SK-N-SH (cell line): ENCODE data around the gene IQUB. TPM values are rescaled to one million over a fixed set of nuclear protein-coding genes. Genes with fewer than 3 reads are reported as not detected.
"Not testable (repeated sequence)": the region's sequence is repeated elsewhere in the genome, so short reads cannot be mapped to it uniquely, and the experiment has no call there.

Source experiments
- CTCF ChIA-PET: fragments of 300-600, 350-600 bp; formaldehyde crosslinking; extraction: SDS; loops from one replicate; lab custom pipeline; 2021; lab: Yijun Ruan, JAX
- POLR2A ChIA-PET: fragments of 350-600 bp; sonication (Branson Sonifier 250); formaldehyde crosslinking; extraction: SDS; loops from one replicate; lab custom pipeline; 2020; ENCODE audit warnings: antibody characterized with exemption, inconsistent platforms; lab: Yijun Ruan, JAX
- DNase-seq: peaks from one replicate; pipeline ENCODE4 v3.0.0; 2012
- H2AFZ ChIP-seq: fragments of 200-600 bp; sonication (generic); 2 replicates; pipeline ENCODE4 v1.8.1; 2016; ENCODE audit warnings: antibody characterized with exemption, mild to moderate bottlenecking, low read depth
- H3F3A ChIP-seq: fragments of 200-600 bp; sonication (generic); replicated peaks from 2 replicates; pipeline ENCODE3; 2016; ENCODE audit warnings: antibody characterized with exemption, mild to moderate bottlenecking; ENCODE audit not compliant: insufficient read depth
- H3K27ac ChIP-seq, 2 experiments: fragments of 200-500 bp in 1 of 2; fragments of 200-600 bp in 1 of 2; sonication (Bioruptor generic) in 1 of 2; sonication (generic), shearing (Covaris generic) in 1 of 2; 2 replicates each; pipeline versions ENCODE4 v1.5.1 to v1.6.1; 2014 to 2016; ENCODE audit warnings: low read depth in 2 of 2, inconsistent platforms in 1 of 2, low read length in 1 of 2, mild to moderate bottlenecking in 1 of 2, mixed read lengths in 1 of 2
- H3K27me3 ChIP-seq: fragments of 200-600 bp; sonication (generic), shearing (Covaris generic); 2 replicates; pipeline ENCODE4 v1.6.1; 2016; ENCODE audit warnings: mixed run types; ENCODE audit not compliant: insufficient read depth
- H3K36me3 ChIP-seq, 2 experiments: fragments of 200-500 bp in 1 of 2; fragments of 200-600 bp in 1 of 2; sonication (Bioruptor generic) in 1 of 2; sonication (generic) in 1 of 2; replicated peaks in 1 of 2; 2 replicates each; pipeline versions ENCODE3 to v1.5.1; 2014 to 2016; ENCODE audit warnings: low read length in 1 of 2, mild to moderate bottlenecking in 1 of 2; ENCODE audit not compliant: insufficient read depth in 2 of 2, control insufficient read depth in 1 of 2
- H3K4me1 ChIP-seq, 2 experiments: fragments of 200-500 bp in 1 of 2; fragments of 200-600 bp in 1 of 2; sonication (Bioruptor generic) in 1 of 2; sonication (generic), shearing (Covaris generic) in 1 of 2; 2 replicates each; pipeline versions ENCODE4 v1.5.1 to v1.6.1; 2014 to 2016; ENCODE audit warnings: low read depth in 1 of 2, low read length in 1 of 2, mixed run types in 1 of 2; ENCODE audit not compliant: insufficient read depth in 2 of 2, control insufficient read depth in 1 of 2
- H3K4me2 ChIP-seq: fragments of 200-600 bp; sonication (generic), shearing (Covaris generic); 2 replicates; pipeline ENCODE4 v1.6.1; 2017; ENCODE audit warnings: mixed run types
- H3K4me3 ChIP-seq, 2 experiments: fragments of 200-500 bp in 1 of 2; fragments of 200-600 bp in 1 of 2; sonication (Bioruptor generic) in 1 of 2; sonication (generic), shearing (Covaris generic) in 1 of 2; 2 replicates each; pipeline versions ENCODE4 v1.5.1 to v1.8.1; 2014 to 2016; ENCODE audit warnings: low read depth in 2 of 2, inconsistent platforms in 1 of 2, low read length in 1 of 2, mild to moderate bottlenecking in 1 of 2, mixed read lengths in 1 of 2, moderate library complexity in 1 of 2
- H3K79me2 ChIP-seq: fragments of 200-600 bp; sonication (generic); 2 replicates; pipeline ENCODE4 v1.8.1; 2017; ENCODE audit warnings: mild to moderate bottlenecking; ENCODE audit not compliant: insufficient read depth
- H3K9ac ChIP-seq: fragments of 200-600 bp; sonication (generic); 2 replicates; pipeline ENCODE4 v1.6.1; 2017; ENCODE audit warnings: mixed run types
- H3K9me2 ChIP-seq: fragments of 200-600 bp; sonication (generic); 2 replicates; pipeline ENCODE4 v1.6.1; 2017; ENCODE audit warnings: mixed run types
- H3K9me3 ChIP-seq: fragments of 200-600 bp; sonication (generic); 2 replicates; pipeline ENCODE4 v1.6.1; 2017; ENCODE audit warnings: mixed run types, mild to moderate bottlenecking, moderate library complexity
- H4K20me1 ChIP-seq: fragments of 200-600 bp; sonication (generic); 2 replicates; pipeline ENCODE4 v1.6.1; 2017; ENCODE audit warnings: mild to moderate bottlenecking, mixed run types; ENCODE audit not compliant: insufficient read depth
- EP300 ChIP-seq, 2 experiments: IDR thresholded peaks; 2 replicates each; pipeline versions ENCODE4 v1.4.0 to v1.6.1; 2012; ENCODE audit warnings: borderline replicate concordance in 1 of 2, low read depth in 1 of 2, low read length in 1 of 2
- FOSL2 ChIP-seq: IDR thresholded peaks from 2 replicates; pipeline ENCODE4 v1.4.0; 2012; ENCODE audit warnings: low read depth, mild to moderate bottlenecking, moderate library complexity, borderline replicate concordance
- GABPA ChIP-seq: IDR thresholded peaks from 2 replicates; pipeline ENCODE4 v1.4.0; 2012; ENCODE audit warnings: low read depth, mild to moderate bottlenecking
- JUND ChIP-seq: IDR thresholded peaks from 2 replicates; pipeline ENCODE4 v1.4.0; 2012
- MAX ChIP-seq: IDR thresholded peaks from 2 replicates; pipeline ENCODE4 v1.4.0; 2012; ENCODE audit warnings: low read depth
- MEF2A ChIP-seq: IDR thresholded peaks from 2 replicates; pipeline ENCODE4 v1.4.0; 2012; ENCODE audit warnings: low read depth, borderline replicate concordance
- MXI1 ChIP-seq: IDR thresholded peaks from 2 replicates; pipeline ENCODE4 v1.6.1; 2012; ENCODE audit warnings: mild to moderate bottlenecking, low read depth, low read length, improper control_type of control experiment
- NFIC ChIP-seq: IDR thresholded peaks from 2 replicates; pipeline ENCODE4 v1.4.0; 2012; ENCODE audit warnings: borderline replicate concordance
- NRF1 ChIP-seq: IDR thresholded peaks from 2 replicates; pipeline ENCODE4 v1.6.1; 2012; ENCODE audit warnings: low read depth, mild to moderate bottlenecking, low read length
- PBX3 ChIP-seq: IDR thresholded peaks from 2 replicates; pipeline ENCODE4; 2012
- POLR2AphosphoS5 ChIP-seq: IDR thresholded peaks from 2 replicates; pipeline ENCODE4 v1.6.1; 2012; ENCODE audit warnings: low read depth, low read length
- RAD21 ChIP-seq: IDR thresholded peaks from 2 replicates; pipeline ENCODE4 v1.6.1; 2012; ENCODE audit warnings: mild to moderate bottlenecking, low read length
- RCOR1 ChIP-seq: fragments of 150-350 bp; IDR thresholded peaks from 2 replicates; pipeline ENCODE4 v1.6.1; 2017; ENCODE audit warnings: antibody characterized with exemption, low read length
- RXRA ChIP-seq: IDR thresholded peaks from 2 replicates; pipeline ENCODE4 v1.4.0; 2012; ENCODE audit warnings: low read depth, mild to moderate bottlenecking, borderline replicate concordance
- SIN3A ChIP-seq: IDR thresholded peaks from 2 replicates; pipeline ENCODE4 v1.6.1; 2012; ENCODE audit warnings: low read depth, mild to moderate bottlenecking, low read length, moderate library complexity, borderline replicate concordance
- SMC3 ChIP-seq: IDR thresholded peaks from 2 replicates; pipeline ENCODE4 v1.6.1; 2012; ENCODE audit warnings: low read depth, low read length, improper control_type of control experiment
- TCF12 ChIP-seq: IDR thresholded peaks from 2 replicates; pipeline ENCODE4 v1.4.0; 2012
- WGBS: methylation state at CpG from one replicate; pipeline ENCODE4 v1.1.6; 2017; ENCODE audit warnings: low lambda C conversion rate; 5-methylcytosine and 5-hydroxymethylcytosine counted together
- polyA plus RNA-seq, 3 experiments: library from polyadenylated mRNA; depleted of rRNA; stranded (reverse); fragments of >200 nt; gene quantifications; 2 replicates each; pipeline ENCODE4 v1.2.3, GENCODE V29; 2012
- TF ChIP-seq, protein P1 (sequence below): IDR thresholded peaks from 2 replicates; pipeline ENCODE4 v1.4.0; 2012; ENCODE audit warnings: low read depth, borderline replicate concordance
- TF ChIP-seq, protein P2 (sequence below): IDR thresholded peaks from 2 replicates; pipeline ENCODE4 v1.4.0; 2012; ENCODE audit warnings: low read depth, borderline replicate concordance

Gene IQUB
- polyA plus RNA-seq, 1 of the 3 experiments (the other 2 are of a cell fraction): 0.10 TPM

GRCh38 chr7:123528265-123528664, 6.1 kb downstream of the IQUB start:
- Histone ChIP-seq H4K20me1 (no peaks in the 10 kb centered on the region), H3K9me3 (no peaks in the 10 kb centered on the region), H3K79me2 (no peaks in the 10 kb centered on the region), H3K27me3 (no peaks in the 10 kb centered on the region), H3K4me2 (peak overlapping the region; percentile 19; the same call in 1 of the 2 replicates), H3K9ac (no peak overlapping the region; the same call in 1 of the 2 replicates), H3K4me3 (peak overlapping the region; percentile 43 to 58), H3K4me1 (peaks cover 0 to 2% of the 10 kb centered on the region in 2 experiments; a peak in 2 of 4 replicates), H3K27ac (no peak overlapping the region), H3F3A (peaks cover 2% of the 10 kb centered on the region), H3K9me2 (no peaks in the 10 kb centered on the region), H2AFZ (peak overlapping the region; percentile 23; the same call in 1 of the 2 replicates), H3K36me3 (no peaks in the 10 kb centered on the region)
- DNase-seq: peak; percentile 24
- POLR2A ChIA-PET: no interaction called here
- CTCF ChIA-PET: interaction anchor here (0.7 to 2.1 kb wide), 6 partner anchors 9 to 220 kb away, joined by 3 to 19 read pairs (median 4); no protein-coding TSS in a partner anchor
- TF ChIP-seq, protein P1, sequence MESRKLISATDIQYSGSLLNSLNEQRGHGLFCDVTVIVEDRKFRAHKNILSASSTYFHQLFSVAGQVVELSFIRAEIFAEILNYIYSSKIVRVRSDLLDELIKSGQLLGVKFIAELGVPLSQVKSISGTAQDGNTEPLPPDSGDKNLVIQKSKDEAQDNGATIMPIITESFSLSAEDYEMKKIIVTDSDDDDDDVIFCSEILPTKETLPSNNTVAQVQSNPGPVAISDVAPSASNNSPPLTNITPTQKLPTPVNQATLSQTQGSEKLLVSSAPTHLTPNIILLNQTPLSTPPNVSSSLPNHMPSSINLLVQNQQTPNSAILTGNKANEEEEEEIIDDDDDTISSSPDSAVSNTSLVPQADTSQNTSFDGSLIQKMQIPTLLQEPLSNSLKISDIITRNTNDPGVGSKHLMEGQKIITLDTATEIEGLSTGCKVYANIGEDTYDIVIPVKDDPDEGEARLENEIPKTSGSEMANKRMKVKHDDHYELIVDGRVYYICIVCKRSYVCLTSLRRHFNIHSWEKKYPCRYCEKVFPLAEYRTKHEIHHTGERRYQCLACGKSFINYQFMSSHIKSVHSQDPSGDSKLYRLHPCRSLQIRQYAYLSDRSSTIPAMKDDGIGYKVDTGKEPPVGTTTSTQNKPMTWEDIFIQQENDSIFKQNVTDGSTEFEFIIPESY: no peak
- TF ChIP-seq MAX (no peak), EP300 (IDR thresholded peaks at IDR 0.05; ENCODE audit: borderline replicate concordance in 1 of 2, low read depth in 1 of 2, low read length in 1 of 2) (no peak), RXRA (no peak), SMC3 (no peak), FOSL2 (no peak), RAD21 (no peak), SIN3A (no peak), MXI1 (no peak), PBX3 (no peak), RCOR1 (no peak), NRF1 (no peak), NFIC (no peak), TCF12 (no peak), JUND (no peak), GABPA (no peak), MEF2A (no peak), POLR2AphosphoS5 (no peak)
- TF ChIP-seq, protein P2, sequence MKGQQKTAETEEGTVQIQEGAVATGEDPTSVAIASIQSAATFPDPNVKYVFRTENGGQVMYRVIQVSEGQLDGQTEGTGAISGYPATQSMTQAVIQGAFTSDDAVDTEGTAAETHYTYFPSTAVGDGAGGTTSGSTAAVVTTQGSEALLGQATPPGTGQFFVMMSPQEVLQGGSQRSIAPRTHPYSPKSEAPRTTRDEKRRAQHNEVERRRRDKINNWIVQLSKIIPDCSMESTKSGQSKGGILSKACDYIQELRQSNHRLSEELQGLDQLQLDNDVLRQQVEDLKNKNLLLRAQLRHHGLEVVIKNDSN: no peak
- TF ChIP-seq, all 33 proteins: peak for 0
- WGBS: 35% methylated on average over 5 of the region's 5 CpGs

DNA sequence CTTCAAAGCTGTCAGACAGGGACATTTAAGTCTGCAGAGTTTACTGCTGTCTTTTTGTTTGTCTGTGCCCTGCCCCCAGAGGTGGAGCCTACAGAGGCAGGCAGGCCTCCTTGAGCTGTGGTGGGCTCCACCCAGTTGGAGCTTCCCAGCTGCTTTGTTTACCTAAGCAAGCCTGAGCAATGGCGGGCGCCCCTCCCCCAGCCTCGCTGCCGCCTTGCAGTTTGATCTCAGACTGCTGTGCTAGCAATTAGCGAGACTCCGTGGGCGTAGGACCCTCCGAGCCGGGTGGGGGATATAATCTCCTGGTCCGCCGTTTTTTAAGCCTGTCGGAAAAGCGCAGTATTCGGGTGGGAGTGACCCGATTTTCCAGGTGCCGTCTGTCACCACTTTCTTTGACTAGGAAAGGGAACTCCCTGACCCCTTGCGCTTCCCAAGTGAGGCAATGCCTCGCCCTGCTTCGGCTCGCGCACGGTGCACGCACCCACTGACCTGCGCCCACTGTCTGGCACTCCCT, 6.6 kb downstream of the IQUB start:
- POLR2A ChIA-PET, H3K9me3 ChIP-seq, H3F3A ChIP-seq, H3K4me1 ChIP-seq, H3K27ac ChIP-seq, H3K9ac ChIP-seq, DNase-seq, H3K36me3 ChIP-seq, H3K9me2 ChIP-seq, H3K79me2 ChIP-seq, H3K27me3 ChIP-seq, H4K20me1 ChIP-seq: not testable (repeated sequence)
- Histone ChIP-seq H2AFZ (peak overlapping the region; percentile 23; the same call in 1 of the 2 replicates), H3K4me3 (peak overlapping the region; percentile 43 to 58), H3K4me2 (peak overlapping the region; percentile 19; the same call in 1 of the 2 replicates)
- WGBS: 41% methylated on average over 17 of the region's 24 CpGs
- CTCF ChIA-PET: interaction anchor here (0.7 to 2.1 kb wide), 6 partner anchors 8 to 270 kb away, joined by 3 to 19 read pairs (median 4); no protein-coding TSS in a partner anchor

GRCh38 chr7:123526533-123526932, 7.9 kb downstream of the IQUB start:
- 77% methylated on average over 6 of the region's 7 CpGs for WGBS

More at GRCh38 chr7:123526533-123526932, 7.9 kb downstream of the IQUB start:
- H3K9me3 ChIP-seq, H3K4me1 ChIP-seq, H2AFZ ChIP-seq, H3K4me2 ChIP-seq, H3K4me3 ChIP-seq, H3K27me3 ChIP-seq, H3K36me3 ChIP-seq, H4K20me1 ChIP-seq, H3F3A ChIP-seq, H3K27ac ChIP-seq, DNase-seq, H3K79me2 ChIP-seq, H3K9ac ChIP-seq, POLR2A ChIA-PET, H3K9me2 ChIP-seq: not testable (repeated sequence)
- CTCF ChIA-PET: interaction anchor here (1.0 kb wide), 1 partner anchor 271 kb away, joined by 3 read pairs; no protein-coding TSS in a partner anchor
